HG03354 (cell line): Measurements from ENCODE around the gene TMSB15C.
"Not testable (repeated sequence)": the region's sequence is repeated elsewhere in the genome, so short reads cannot be mapped to it uniquely, and the experiment has no call there.

Experiments
- ATAC-seq: cut with Tn5 transposase; IDR thresholded peaks from one replicate; pipeline ENCODE4 v1.9.1; 2021; ENCODE audit warnings: mild to moderate bottlenecking; ENCODE audit not compliant: unreplicated experiment, poor library complexity, severe bottlenecking

The TMSB15C gene

GRCh38 chrX:104054956-104055355 is 21.1 kb downstream of the TMSB15C start:
- ATAC-seq: not testable (repeated sequence)

DNA sequence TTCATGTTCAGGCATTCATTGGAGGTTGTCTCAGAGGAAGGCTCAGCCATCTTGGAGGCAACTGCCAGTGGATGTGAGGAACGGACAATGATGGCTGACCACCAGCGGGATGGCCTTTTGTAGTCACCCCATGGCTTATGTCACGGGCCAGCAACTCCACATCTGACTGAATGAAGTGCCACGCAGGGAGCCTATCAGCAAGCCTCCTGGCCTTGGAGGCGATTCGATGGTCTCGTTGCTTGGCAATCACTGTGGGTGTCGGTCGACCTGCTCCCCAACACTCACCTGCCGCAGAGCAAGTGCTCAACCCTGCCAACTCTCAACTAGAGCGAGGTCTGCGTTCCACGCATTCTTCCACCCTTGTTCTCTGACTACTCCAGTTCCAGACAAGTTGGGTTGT is 28.9 kb downstream of the TMSB15C start:
- ATAC-seq: no peak

DNA sequence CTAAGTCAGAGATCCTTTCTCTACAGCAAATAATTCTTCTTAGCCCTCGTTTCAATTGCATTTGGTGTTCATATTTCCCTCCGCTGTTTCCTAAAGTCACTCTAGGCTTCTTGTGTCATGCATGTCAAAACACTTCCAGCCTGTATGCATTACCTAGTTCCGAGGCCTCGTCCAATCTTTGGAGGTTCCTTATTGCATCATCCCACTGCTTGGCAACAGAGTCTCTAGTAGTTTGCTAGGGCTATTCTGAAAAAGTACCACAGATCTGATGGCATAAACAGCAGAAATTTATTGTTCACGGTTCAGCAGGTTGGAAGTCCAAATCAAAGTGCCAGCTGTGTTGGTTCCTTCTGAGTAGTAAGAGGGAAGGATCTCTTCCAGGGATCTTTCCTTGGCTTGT is 30.4 kb downstream of the TMSB15C start:
- no peak for ATAC-seq

GRCh38 chrX:104041003-104041402 is 35.0 kb downstream of the TMSB15C start:
- ATAC-seq: no peak

DNA sequence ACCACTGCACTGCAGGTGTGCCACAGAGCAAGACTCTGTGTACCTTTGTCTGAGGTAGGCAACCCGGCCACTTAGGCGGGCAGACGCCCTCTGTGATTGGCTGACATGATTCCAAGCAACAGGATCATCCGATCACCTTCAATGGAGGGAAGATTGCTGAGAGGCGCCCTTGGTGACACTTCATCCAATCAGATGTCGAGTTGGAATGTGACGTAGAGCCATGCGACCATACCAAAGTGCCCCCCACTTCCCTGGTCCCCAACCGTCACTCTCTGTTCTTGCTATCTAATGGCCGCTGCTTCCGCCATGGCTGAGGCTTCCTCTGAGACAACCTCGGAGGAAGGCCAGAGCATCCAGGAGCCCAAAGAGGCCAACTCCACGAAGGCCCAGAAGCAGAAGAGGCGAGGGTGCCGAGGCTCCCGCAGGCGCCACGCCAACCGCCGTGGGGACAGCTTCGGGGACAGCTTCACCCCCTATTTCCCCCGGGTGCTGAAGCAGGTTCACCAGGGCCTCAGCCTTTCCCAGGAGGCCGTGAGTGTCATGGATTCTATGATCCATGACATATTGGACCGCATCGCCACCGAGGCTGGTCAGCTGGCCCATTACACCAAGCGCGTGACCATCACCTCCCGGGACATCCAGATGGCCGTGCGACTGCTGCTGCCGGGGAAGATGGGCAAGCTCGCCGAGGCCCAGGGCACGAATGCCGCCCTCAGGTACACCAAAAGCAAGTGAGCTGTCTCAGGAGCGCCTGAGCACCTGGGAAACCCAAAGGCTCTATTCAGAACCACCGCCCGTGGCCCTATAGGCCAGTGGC is 36.1 kb downstream of the TMSB15C start, which contains the start of gene H2BW2:
Gene H2BW2, plus strand, starts transcription at position 268 of the 817 bp plus-strand sequence. Its CDS starts 39 bp downstream, at position 307.
- ATAC-seq: no peak
